K562 (cell line): ENCODE data around the gene CHMP2A. TPM values are rescaled to one million over a fixed set of nuclear protein-coding genes. Genes with fewer than 3 reads are reported as not detected.

Source experiments
- RBM34 ChIP-seq: fragments of 200-400 bp; formaldehyde crosslinking; IDR thresholded peaks from 2 replicates; pipeline ENCODE4 v1.6.1; 2018; ENCODE audit warnings: low read length, borderline replicate concordance; ENCODE audit not compliant: insufficient read depth
- polyA plus RNA-seq, 8 experiments: library from polyadenylated mRNA; depleted of rRNA in 4 of 8; stranded (reverse) in 5 of 8; unstranded in 3 of 8; fragments of >200 nt; fragmentation: Nextera tagmentation in 2 of 8; fragmentation: Illumina TruSeq in 1 of 8; extraction: Ambion mirVana in 2 of 8; extraction: Trizol in 1 of 8; gene quantifications; 2 replicates each; pipeline versions ENCODE4 v1.2.1 to v1.2.3, GENCODE V29; 2011 to 2014; ENCODE audit warnings: inconsistent platforms in 1 of 8, missing spikeins in 1 of 8
- total RNA-seq, 7 experiments: library from RNA; depleted of rRNA in 6 of 7; stranded (reverse); fragments of >200 nt in 6 of 7; fragmentation: Illumina TruSeq in 2 of 7; extraction: Trizol in 2 of 7; gene quantifications; 2 replicates each; pipeline versions ENCODE4 v1.2.1 to v1.2.3, GENCODE V29; 2011 to 2021; ENCODE audit warnings: low replicate concordance in 1 of 7
- TF ChIP-seq, protein P1 (sequence below), 2 experiments: fragments of 450-650 bp in 1 of 2; sonication (generic) in 1 of 2; formaldehyde crosslinking in 1 of 2; IDR thresholded peaks; 2 replicates each; pipeline versions ENCODE4 v1.7.1 to v1.9.0; 2016 to 2022; ENCODE audit warnings: inconsistent platforms in 1 of 2, mild to moderate bottlenecking in 1 of 2, missing genetic modification reagents in 1 of 2
- TF ChIP-seq, protein P2 (sequence below): sonication (generic); formaldehyde crosslinking; IDR thresholded peaks from 2 replicates; pipeline ENCODE4 v1.8.0; 2023; ENCODE audit warnings: missing genetic modification reagents, mild to moderate bottlenecking, borderline replicate concordance

Gene CHMP2A
- total and polyA plus RNA-seq, 9 of the 15 experiments (the other 6 are each of a cell fraction or from before 2014, with no cell fraction given), result 57.6 to 159 (median 87.2) TPM

DNA sequence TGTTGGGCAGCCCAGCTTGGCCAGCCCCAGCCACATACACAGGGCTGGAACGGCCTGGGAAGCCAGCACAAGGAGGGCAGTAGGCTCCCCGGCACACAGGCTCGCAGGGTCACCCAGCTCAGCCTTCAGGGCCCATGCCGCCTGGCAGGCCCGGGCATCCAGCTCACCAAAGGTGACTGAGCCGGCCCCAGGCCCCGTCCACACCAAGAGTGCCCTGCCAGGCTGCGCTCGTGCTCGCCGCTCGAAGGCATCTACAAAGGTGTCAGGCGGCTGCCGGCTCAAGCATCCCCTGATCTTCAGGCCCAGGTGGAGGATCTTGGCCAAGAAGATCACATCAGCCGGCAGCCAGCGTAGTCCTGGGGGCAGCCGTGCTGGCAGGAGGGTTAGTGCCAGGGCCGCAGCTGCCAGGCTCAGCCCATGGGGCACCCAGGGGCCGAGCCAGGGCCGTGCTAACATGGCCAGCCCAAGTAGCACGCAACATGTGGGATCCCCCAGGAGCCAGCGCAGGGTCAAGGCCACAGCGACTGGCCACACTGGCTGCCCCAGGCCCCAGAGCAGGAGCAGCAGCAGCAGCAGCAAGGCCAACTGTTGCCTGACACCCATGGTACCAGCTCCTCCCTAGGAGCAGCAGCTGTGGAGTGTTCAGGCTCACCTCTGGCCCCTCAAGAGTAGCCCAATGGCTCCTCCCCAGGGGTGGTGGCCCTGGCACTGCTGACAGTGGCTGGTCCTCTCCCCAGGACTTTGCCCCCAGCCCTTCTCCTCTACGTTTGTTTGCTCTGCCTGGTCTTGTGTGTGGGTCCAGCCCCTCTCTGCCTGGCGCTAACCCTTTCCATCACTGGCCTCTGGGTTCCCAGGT lies 43.3 kb downstream of the CHMP2A start, which contains the start of gene SLC27A5 (continued):
- TF ChIP-seq, protein P1, sequence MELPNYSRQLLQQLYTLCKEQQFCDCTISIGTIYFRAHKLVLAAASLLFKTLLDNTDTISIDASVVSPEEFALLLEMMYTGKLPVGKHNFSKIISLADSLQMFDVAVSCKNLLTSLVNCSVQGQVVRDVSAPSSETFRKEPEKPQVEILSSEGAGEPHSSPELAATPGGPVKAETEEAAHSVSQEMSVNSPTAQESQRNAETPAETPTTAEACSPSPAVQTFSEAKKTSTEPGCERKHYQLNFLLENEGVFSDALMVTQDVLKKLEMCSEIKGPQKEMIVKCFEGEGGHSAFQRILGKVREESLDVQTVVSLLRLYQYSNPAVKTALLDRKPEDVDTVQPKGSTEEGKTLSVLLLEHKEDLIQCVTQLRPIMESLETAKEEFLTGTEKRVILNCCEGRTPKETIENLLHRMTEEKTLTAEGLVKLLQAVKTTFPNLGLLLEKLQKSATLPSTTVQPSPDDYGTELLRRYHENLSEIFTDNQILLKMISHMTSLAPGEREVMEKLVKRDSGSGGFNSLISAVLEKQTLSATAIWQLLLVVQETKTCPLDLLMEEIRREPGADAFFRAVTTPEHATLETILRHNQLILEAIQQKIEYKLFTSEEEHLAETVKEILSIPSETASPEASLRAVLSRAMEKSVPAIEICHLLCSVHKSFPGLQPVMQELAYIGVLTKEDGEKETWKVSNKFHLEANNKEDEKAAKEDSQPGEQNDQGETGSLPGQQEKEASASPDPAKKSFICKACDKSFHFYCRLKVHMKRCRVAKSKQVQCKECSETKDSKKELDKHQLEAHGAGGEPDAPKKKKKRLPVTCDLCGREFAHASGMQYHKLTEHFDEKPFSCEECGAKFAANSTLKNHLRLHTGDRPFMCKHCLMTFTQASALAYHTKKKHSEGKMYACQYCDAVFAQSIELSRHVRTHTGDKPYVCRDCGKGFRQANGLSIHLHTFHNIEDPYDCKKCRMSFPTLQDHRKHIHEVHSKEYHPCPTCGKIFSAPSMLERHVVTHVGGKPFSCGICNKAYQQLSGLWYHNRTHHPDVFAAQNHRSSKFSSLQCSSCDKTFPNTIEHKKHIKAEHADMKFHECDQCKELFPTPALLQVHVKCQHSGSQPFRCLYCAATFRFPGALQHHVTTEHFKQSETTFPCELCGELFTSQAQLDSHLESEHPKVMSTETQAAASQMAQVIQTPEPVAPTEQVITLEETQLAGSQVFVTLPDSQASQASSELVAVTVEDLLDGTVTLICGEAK (IDR thresholded peaks at IDR 0.05), result no peak
- TF ChIP-seq, protein P1 (CRISPR knock-in tag; IDR thresholded peaks at IDR 0.05), result no peak
- no peak for TF ChIP-seq RBM34
- TF ChIP-seq, protein P2, sequence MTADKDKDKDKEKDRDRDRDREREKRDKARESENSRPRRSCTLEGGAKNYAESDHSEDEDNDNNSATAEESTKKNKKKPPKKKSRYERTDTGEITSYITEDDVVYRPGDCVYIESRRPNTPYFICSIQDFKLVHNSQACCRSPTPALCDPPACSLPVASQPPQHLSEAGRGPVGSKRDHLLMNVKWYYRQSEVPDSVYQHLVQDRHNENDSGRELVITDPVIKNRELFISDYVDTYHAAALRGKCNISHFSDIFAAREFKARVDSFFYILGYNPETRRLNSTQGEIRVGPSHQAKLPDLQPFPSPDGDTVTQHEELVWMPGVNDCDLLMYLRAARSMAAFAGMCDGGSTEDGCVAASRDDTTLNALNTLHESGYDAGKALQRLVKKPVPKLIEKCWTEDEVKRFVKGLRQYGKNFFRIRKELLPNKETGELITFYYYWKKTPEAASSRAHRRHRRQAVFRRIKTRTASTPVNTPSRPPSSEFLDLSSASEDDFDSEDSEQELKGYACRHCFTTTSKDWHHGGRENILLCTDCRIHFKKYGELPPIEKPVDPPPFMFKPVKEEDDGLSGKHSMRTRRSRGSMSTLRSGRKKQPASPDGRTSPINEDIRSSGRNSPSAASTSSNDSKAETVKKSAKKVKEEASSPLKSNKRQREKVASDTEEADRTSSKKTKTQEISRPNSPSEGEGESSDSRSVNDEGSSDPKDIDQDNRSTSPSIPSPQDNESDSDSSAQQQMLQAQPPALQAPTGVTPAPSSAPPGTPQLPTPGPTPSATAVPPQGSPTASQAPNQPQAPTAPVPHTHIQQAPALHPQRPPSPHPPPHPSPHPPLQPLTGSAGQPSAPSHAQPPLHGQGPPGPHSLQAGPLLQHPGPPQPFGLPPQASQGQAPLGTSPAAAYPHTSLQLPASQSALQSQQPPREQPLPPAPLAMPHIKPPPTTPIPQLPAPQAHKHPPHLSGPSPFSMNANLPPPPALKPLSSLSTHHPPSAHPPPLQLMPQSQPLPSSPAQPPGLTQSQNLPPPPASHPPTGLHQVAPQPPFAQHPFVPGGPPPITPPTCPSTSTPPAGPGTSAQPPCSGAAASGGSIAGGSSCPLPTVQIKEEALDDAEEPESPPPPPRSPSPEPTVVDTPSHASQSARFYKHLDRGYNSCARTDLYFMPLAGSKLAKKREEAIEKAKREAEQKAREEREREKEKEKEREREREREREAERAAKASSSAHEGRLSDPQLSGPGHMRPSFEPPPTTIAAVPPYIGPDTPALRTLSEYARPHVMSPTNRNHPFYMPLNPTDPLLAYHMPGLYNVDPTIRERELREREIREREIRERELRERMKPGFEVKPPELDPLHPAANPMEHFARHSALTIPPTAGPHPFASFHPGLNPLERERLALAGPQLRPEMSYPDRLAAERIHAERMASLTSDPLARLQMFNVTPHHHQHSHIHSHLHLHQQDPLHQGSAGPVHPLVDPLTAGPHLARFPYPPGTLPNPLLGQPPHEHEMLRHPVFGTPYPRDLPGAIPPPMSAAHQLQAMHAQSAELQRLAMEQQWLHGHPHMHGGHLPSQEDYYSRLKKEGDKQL (CRISPR knock-in tag), result no peak
